Mesenchymal stem cell (in vitro differentiated cells and primary cell): Measurements from ENCODE around the gene CPE.
A peak's percentile ranks its signal among the peaks of the same experiment; 100 is the strongest.

ENCODE experiments used
- DNase-seq: peaks from one replicate; pipeline ENCODE4 v3.0.0-alpha.2; 2013
- H2AFZ ChIP-seq: one replicate; pipeline ENCODE4 v1.6.1; 2013; ENCODE audit warnings: low read depth, mild to moderate bottlenecking, control low read depth, inconsistent platforms, low read length, moderate library complexity
- H2AK5ac ChIP-seq: 2 replicates; pipeline ENCODE4 v1.6.1; 2013; ENCODE audit warnings: low read length, moderate library complexity, mild to moderate bottlenecking, inconsistent platforms; ENCODE audit not compliant: severe bottlenecking
- H2BK120ac ChIP-seq: one replicate; pipeline ENCODE4 v1.6.1; 2013; ENCODE audit warnings: low read depth, mild to moderate bottlenecking, inconsistent platforms, low read length, moderate library complexity
- H2BK12ac ChIP-seq, 2 experiments: one replicate each; pipeline ENCODE4 v1.6.1; 2013; ENCODE audit warnings: inconsistent platforms in 2 of 2, low read length in 2 of 2, mild to moderate bottlenecking in 2 of 2, moderate library complexity in 2 of 2, control low read depth in 1 of 2
- H2BK15ac ChIP-seq: one replicate; pipeline ENCODE4 v1.6.1; 2013; ENCODE audit warnings: mild to moderate bottlenecking, low read depth, inconsistent platforms; ENCODE audit not compliant: poor library complexity, severe bottlenecking
- H2BK5ac ChIP-seq: 2 replicates; pipeline ENCODE4 v1.6.1; 2013; ENCODE audit warnings: low read depth, mild to moderate bottlenecking, low read length, control low read depth, inconsistent platforms; ENCODE audit not compliant: poor library complexity, severe bottlenecking
- H3K14ac ChIP-seq, 2 experiments: one replicate each; pipeline ENCODE4 v1.6.1; 2013; ENCODE audit warnings: inconsistent platforms in 2 of 2, low read length in 2 of 2, control low read depth in 1 of 2, mild to moderate bottlenecking in 1 of 2, moderate library complexity in 1 of 2
- H3K18ac ChIP-seq, 2 experiments: one replicate each; pipeline ENCODE4 v1.6.1; 2013; ENCODE audit warnings: inconsistent platforms in 2 of 2, low read length in 2 of 2, control low read depth in 1 of 2, low read depth in 1 of 2, mild to moderate bottlenecking in 1 of 2
- H3K23ac ChIP-seq, 2 experiments: one replicate each; pipeline ENCODE4 v1.6.1; 2013; ENCODE audit warnings: inconsistent platforms in 2 of 2, low read length in 2 of 2, mild to moderate bottlenecking in 2 of 2, moderate library complexity in 2 of 2, control low read depth in 1 of 2
- H3K27ac ChIP-seq: 2 replicates; pipeline ENCODE4 v1.5.1; 2013; ENCODE audit warnings: mild to moderate bottlenecking, moderate library complexity, low read length, control low read depth, inconsistent platforms; ENCODE audit not compliant: poor library complexity, severe bottlenecking
- H3K27me3 ChIP-seq, 2 experiments: 2 replicates each; pipeline versions ENCODE4 v1.6.1 to v1.7.0; 2013; ENCODE audit warnings: low read length in 2 of 2, mild to moderate bottlenecking in 2 of 2, moderate library complexity in 2 of 2, control low read depth in 1 of 2, inconsistent platforms in 1 of 2; ENCODE audit not compliant: control insufficient read depth in 1 of 2, insufficient read depth in 1 of 2
- H3K36me3 ChIP-seq, 2 experiments: 2 replicates each; pipeline versions ENCODE4 v1.6.1 to v1.7.0; 2013; ENCODE audit warnings: low read length in 2 of 2, control low read depth in 1 of 2, inconsistent platforms in 1 of 2, low read depth in 1 of 2, mild to moderate bottlenecking in 1 of 2; ENCODE audit not compliant: insufficient read depth in 2 of 2, control insufficient read depth in 1 of 2
- H3K4ac ChIP-seq, 2 experiments: one replicate each; pipeline ENCODE4 v1.6.1; 2013; ENCODE audit warnings: inconsistent platforms in 2 of 2, low read length in 2 of 2, mild to moderate bottlenecking in 2 of 2, moderate library complexity in 2 of 2, control low read depth in 1 of 2, low read depth in 1 of 2
- H3K4me1 ChIP-seq: 2 replicates; pipeline ENCODE4 v1.6.1; 2013; ENCODE audit warnings: low read depth, low read length, control low read depth; ENCODE audit not compliant: control insufficient read depth, insufficient read depth
- H3K4me2 ChIP-seq: 2 replicates; pipeline ENCODE4 v1.6.1; 2013; ENCODE audit warnings: low read length, mild to moderate bottlenecking, inconsistent platforms; ENCODE audit not compliant: poor library complexity, severe bottlenecking
- H3K4me3 ChIP-seq, 2 experiments: 2 replicates each; pipeline versions ENCODE4 v1.5.1 to v1.7.0; 2013; ENCODE audit warnings: low read length in 2 of 2, mild to moderate bottlenecking in 2 of 2, control low read depth in 1 of 2, low read depth in 1 of 2; ENCODE audit not compliant: insufficient read depth in 1 of 2
- H3K79me1 ChIP-seq: replicated peaks from 2 replicates; pipeline ENCODE4 v1.6.1; 2013; ENCODE audit warnings: mild to moderate bottlenecking, control low read depth, low read length, inconsistent platforms; ENCODE audit not compliant: poor library complexity, severe bottlenecking
- H3K9ac ChIP-seq: 2 replicates; pipeline ENCODE4 v1.7.0; 2013; ENCODE audit warnings: mild to moderate bottlenecking, low read length, moderate library complexity
- H3K9me3 ChIP-seq: 2 replicates; pipeline ENCODE4 v1.7.0; 2013; ENCODE audit warnings: mild to moderate bottlenecking, low read length; ENCODE audit not compliant: control insufficient read depth
- H4K8ac ChIP-seq: one replicate; pipeline ENCODE4 v1.6.1; 2013; ENCODE audit warnings: inconsistent platforms, mild to moderate bottlenecking, low read length, moderate library complexity
- H4K91ac ChIP-seq: one replicate; pipeline ENCODE4 v1.6.1; 2013; ENCODE audit warnings: mild to moderate bottlenecking, low read length, inconsistent platforms
- WGBS: methylation state at CpG from one replicate; pipeline ENCODE4 v1.1.7; 2013; ENCODE audit warnings: mixed read lengths; 5-methylcytosine and 5-hydroxymethylcytosine counted together

CPE gene

DNA sequence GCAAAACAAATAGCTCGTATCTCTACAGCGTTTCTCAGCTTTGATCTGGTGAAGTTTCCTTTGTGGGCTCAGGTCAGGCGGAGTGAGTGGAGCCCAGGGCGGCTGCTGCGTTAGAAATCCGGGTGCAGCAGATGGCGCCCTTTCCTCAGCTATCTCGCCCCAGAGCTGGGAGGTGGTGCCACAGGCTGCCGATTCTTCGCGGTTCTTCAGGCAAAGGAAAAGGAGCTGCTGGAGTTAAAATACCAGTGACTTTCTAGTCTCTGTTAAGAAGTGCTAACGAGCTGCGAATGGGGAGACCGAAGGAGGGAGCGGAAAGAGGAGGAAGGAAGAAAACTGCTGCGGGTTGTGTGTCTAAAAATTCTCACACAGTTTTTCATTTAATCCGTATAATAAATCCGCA lies 114.6 kb downstream of the CPE start:
- H2BK5ac ChIP-seq = no peak overlapping the region
- H3K9me3 ChIP-seq = no peaks in the 10 kb centered on the region
- H3K4me1 ChIP-seq = no peaks in the 10 kb centered on the region
- no peak overlapping the region for H3K14ac ChIP-seq
- no peak overlapping the region for H3K4ac ChIP-seq
- no peak overlapping the region for H4K8ac ChIP-seq
- no peak overlapping the region for H3K18ac ChIP-seq
- H3K4me3 ChIP-seq = no peak overlapping the region
- H2BK120ac ChIP-seq = peak overlapping the region; percentile 49
- no peak overlapping the region for H2AFZ ChIP-seq
- H2AK5ac ChIP-seq = no peak overlapping the region
- H3K79me1 ChIP-seq = no peaks in the 10 kb centered on the region
- no peaks in the 10 kb centered on the region for H3K36me3 ChIP-seq
- H3K27me3 ChIP-seq = no peaks in the 10 kb centered on the region
- H3K4me2 ChIP-seq = peak overlapping the region; percentile 72
- H3K23ac ChIP-seq = no peak overlapping the region
- no peak overlapping the region for H4K91ac ChIP-seq
- H3K27ac ChIP-seq = no peak overlapping the region
- H3K9ac ChIP-seq = peak overlapping the region; percentile 59
- no peak overlapping the region for H2BK15ac ChIP-seq
- DNase-seq = peak; percentile 71
- H2BK12ac ChIP-seq = no peak overlapping the region
- 3% methylated on average over 15 of the region's 18 CpGs for WGBS

DNA sequence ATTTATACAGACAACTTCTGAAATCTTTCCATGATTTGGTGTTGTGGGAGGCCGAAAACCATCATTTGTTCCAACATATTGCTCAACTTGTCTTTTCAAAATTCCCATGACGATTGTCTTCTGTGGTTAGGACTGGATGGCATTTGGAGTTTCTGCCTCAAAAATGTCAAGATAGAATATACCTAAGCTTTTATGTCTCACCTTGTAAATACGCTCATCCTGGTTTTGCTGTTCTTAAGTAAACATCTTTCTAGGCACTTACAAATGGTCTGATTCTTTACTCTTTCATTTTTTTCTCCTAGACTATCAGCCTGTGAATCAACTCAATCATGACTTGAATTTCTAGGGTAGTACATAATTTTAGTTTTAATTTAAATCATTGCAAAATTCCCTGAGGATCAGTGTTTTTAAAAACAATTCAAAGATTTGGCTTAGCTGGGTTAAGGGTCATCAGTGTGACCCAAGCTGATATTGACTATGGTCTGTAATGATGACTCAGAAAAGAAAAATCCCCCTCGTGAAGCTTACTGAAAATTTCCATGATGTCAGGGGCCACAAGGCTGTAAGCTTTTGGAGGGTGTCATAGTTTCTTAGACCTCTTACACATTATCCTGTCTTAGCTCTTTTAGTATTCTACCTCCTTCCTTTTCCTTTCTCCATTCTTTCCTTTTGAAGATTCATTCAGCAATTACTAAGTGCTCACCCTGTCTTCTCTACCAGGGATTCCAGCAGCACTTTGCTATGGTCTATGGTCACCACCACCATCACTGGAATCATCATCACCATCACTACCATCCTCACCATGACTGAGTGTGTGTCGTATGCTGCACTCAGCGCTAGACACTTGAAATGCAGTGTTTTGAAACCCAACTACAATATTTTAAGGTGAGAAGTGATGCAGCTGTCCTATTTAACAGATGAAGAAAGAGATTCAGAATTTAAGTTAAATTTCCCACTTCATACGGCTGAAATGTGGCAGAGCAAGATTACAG lies 124.4 kb downstream of the CPE start:
- DNase-seq = peak; percentile 65
- Histone ChIP-seq H2BK120ac (no peak overlapping the region), H3K79me1 (no peaks in the 10 kb centered on the region), H2BK5ac (no peak overlapping the region), H3K14ac (no peak overlapping the region), H3K18ac (peak overlapping the region in 1 of 2 experiments; percentile 18), H3K36me3 (peaks cover 0 to 8% of the 10 kb centered on the region in 2 experiments), H3K4me3 (no peak overlapping the region), H3K27ac (no peak overlapping the region), H4K8ac (no peak overlapping the region), H3K4me1 (no peaks in the 10 kb centered on the region), H3K23ac (no peak overlapping the region), H2AK5ac (no peak overlapping the region), H2BK12ac (no peak overlapping the region), H3K4me2 (no peak overlapping the region), H4K91ac (no peak overlapping the region), H2BK15ac (no peak overlapping the region), H3K27me3 (no peaks in the 10 kb centered on the region), H3K9me3 (no peaks in the 10 kb centered on the region), H2AFZ (no peak overlapping the region), H3K9ac (peak overlapping the region; percentile 54), H3K4ac (no peak overlapping the region)
- WGBS = 76% methylated on average over 5 of the region's 7 CpGs

DNA sequence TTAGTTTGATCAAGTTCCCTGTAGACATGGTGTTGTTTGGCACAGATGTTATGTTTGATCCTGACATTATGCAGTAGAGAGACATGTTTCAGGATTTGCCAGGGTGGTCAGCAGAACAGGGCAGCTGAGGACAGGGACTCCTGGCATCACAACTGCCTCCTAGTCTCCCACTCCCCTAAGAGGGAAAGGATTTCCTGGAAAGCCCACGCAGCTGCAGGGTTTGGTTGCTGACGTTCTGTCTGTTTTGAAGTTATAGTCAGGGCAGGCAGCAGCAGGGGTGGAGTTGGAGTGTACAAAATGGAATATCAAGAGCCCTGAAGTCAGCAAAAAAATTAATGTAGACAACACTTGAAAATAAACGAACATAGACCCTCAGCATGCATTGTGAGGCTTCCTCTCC lies 125.4 kb downstream of the CPE start:
- WGBS = 39% methylated on average over 3 of the region's 3 CpGs
- Histone ChIP-seq H3K36me3 (peaks cover 0 to 6% of the 10 kb centered on the region in 2 experiments), H3K18ac (no peak overlapping the region), H3K4ac (no peak overlapping the region), H3K79me1 (no peaks in the 10 kb centered on the region), H3K14ac (no peak overlapping the region), H2BK12ac (no peak overlapping the region), H3K9me3 (no peaks in the 10 kb centered on the region), H2BK120ac (no peak overlapping the region), H3K27me3 (no peaks in the 10 kb centered on the region), H3K23ac (no peak overlapping the region), H4K91ac (no peak overlapping the region), H2BK15ac (no peak overlapping the region), H3K27ac (no peak overlapping the region), H3K4me2 (no peak overlapping the region), H3K4me1 (no peaks in the 10 kb centered on the region), H2AFZ (no peak overlapping the region), H2AK5ac (no peak overlapping the region), H3K4me3 (no peak overlapping the region), H4K8ac (no peak overlapping the region), H3K9ac (peak overlapping the region; percentile 40), H2BK5ac (no peak overlapping the region)
- DNase-seq = no peak

DNA sequence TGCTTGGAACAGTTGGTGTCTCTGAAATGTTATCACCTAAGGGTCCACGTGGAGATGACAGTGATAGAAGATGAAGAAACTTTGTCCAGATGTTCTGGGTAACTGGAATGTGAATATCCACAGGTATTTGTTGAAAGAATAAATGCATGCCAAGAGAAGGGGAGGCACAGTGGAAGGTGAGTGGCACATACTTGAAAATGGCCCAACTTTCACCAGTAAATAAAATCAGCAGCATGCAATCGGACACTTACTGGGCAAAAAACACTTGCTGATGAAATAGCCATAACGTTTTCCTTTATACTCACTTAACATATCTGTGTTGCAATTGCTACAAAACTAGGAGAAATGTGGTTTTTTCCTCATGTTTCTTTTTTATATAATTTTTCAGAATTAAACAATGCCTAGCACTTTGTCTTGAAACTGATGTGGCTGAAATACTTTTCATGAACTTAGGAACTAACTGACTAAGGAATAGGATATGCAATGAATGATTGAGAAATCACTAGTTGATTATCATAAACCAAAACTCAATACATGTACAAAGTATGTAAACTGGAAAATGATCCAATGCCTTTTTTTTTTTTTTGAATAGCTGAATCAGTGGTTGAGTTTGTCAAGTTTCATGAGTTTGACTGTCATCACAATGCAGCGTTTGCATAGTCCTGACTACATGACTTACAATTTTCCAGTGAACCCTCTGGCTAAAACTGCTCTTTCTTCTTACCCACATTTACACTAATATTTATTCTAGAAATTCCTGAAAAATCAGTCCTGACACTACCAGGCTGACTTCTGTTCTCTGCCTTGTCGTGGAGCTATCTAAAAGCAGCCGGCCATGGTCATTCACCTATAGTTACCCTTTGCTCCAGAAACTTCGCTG lies 127.4 kb downstream of the CPE start:
- Histone ChIP-seq H3K18ac (no peak overlapping the region), H2BK15ac (no peak overlapping the region), H3K4me2 (no peak overlapping the region), H3K14ac (no peak overlapping the region), H3K4me1 (no peaks in the 10 kb centered on the region), H3K4ac (no peak overlapping the region), H3K36me3 (no peaks in the 10 kb centered on the region), H3K27me3 (no peaks in the 10 kb centered on the region), H2BK120ac (no peak overlapping the region), H3K9me3 (no peaks in the 10 kb centered on the region), H3K23ac (no peak overlapping the region), H2BK12ac (no peak overlapping the region), H3K9ac (peak overlapping the region; percentile 35), H3K79me1 (no peaks in the 10 kb centered on the region), H2AK5ac (no peak overlapping the region), H4K8ac (no peak overlapping the region), H4K91ac (no peak overlapping the region), H2BK5ac (no peak overlapping the region), H3K4me3 (no peak overlapping the region), H3K27ac (no peak overlapping the region), H2AFZ (no peak overlapping the region)
- DNase-seq = peak; percentile 87
- WGBS = 44% methylated on average over 2 of the region's 7 CpGs
